AML-193 (cell line): Measurements from ENCODE around the gene APOBEC3H.

Source experiments
- DNase-seq, 2 experiments: peaks; one replicate each; lab custom pipeline; 2025; lab: John Stamatoyannopoulos, UW

Gene APOBEC3H

DNA sequence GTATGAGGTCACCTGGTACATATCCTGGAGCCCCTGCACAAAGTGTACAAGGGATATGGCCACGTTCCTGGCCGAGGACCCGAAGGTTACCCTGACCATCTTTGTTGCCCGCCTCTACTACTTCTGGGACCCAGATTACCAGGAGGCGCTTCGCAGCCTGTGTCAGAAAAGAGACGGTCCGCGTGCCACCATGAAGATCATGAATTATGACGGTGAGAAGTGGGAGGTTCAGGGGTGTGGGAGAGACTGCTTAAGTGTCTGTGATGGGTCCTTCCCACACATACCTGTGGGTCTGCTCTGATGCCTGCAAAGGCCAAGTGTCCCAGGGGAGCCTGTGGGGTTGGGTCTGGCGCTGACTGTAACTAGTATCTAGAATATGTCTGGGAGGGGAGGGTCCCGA is 16.0 kb upstream of the APOBEC3H start:
- DNase-seq: no peak

DNA sequence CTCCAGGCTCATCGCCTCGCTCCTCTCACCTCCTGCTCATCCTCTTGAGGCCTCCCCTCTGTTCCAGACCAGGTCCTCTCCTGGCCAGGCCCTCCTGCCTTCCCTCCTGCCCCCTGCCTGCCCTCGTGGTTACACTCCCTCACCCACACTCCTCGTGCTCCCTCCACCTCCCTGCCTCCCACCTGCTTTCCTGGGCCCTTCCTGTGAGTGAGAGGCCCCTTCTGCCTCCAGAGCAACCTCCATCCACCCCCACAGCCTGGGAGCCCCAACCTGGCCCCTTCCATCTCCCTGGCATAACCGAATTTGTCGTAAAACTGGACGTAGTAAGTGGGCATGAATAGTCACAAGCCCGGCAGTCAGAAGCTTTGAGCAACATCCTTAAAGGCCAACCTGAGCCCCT is 15.4 kb upstream of the APOBEC3H start:
- DNase-seq: no peak

DNA sequence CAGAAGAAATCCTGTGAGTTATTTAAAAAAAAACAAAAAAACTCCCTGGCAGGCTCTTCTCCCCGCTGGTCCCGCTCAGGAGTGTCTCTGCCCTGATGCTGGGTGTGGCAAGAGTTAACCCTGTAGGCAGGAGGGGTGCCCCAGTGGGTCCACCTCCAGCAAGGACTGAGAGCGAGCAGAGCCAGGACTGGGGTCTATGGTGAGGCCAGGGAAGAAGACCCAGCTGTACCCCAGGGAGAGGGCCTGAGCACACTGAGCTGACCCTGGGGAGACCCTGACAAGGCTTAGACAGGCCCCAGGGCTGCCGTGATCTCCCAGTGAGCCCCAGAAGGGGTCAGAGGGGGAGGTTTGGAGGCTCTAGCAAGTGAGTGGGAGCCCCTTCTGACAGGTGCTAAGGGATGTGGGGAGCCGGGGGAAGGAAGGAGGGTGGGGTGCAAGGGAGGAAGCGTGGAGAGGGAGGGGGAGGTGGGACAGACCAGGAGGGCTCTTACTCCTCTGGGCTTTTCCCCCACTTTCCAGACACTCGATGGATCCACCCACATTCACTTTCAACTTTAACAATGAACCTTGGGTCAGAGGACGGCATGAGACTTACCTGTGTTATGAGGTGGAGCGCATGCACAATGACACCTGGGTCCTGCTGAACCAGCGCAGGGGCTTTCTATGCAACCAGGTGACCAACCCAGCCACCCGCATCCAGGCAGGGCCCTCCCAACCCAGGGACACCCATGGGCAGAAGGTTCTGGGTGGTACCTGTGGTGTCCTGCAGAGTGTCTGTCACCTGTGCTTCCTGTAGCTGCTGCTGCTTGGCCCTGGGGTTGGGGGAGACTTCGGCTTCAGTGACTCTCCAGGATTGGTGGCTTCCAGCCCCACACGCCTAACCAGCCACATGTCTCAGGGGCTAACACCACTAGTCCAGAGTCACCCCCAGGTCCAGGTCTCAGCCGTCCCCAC is 13.6 kb upstream of the APOBEC3H start:
- DNase-seq: no peak

DNA sequence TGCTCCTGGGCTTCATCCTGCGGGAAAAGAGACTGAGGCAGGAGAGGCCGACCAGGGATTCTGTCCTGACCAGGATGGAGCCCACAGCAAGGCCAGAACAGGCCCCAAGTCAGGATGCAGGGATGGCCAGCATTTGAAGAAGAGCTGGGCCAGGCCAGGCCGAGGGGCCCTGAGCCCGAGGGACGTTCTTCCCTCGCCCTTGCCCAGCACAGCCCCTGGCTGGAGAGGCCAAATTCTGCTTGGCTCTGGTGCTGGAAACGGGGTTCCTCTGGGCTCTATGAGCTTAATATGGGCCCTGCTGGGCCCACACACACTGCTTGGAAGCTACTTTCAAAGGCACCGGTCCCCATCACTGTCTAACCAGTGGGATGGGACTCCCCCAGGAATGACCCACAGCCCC is 12.4 kb upstream of the APOBEC3H start:
- no peak for DNase-seq

DNA sequence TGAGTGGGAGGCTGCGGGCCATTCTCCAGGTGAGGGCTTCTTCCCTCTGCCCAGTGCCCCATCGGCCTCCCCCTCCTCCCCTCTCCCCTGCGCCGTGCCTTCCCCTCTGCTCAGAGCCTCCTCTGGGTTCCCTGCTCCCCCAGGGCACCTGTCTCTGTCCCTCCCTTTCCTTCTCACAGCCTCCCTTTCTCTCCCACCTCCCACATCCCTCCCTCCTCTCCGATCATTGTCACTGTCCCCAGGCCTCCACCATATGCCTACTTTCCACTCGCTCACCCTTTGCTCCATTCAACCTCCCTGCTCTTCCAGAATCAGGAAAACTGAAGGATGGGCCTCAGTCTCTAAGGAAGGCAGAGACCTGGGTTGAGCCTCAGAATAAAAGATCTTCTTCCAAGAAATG is 9.9 kb upstream of the APOBEC3H start:
- no peak for DNase-seq

DNA sequence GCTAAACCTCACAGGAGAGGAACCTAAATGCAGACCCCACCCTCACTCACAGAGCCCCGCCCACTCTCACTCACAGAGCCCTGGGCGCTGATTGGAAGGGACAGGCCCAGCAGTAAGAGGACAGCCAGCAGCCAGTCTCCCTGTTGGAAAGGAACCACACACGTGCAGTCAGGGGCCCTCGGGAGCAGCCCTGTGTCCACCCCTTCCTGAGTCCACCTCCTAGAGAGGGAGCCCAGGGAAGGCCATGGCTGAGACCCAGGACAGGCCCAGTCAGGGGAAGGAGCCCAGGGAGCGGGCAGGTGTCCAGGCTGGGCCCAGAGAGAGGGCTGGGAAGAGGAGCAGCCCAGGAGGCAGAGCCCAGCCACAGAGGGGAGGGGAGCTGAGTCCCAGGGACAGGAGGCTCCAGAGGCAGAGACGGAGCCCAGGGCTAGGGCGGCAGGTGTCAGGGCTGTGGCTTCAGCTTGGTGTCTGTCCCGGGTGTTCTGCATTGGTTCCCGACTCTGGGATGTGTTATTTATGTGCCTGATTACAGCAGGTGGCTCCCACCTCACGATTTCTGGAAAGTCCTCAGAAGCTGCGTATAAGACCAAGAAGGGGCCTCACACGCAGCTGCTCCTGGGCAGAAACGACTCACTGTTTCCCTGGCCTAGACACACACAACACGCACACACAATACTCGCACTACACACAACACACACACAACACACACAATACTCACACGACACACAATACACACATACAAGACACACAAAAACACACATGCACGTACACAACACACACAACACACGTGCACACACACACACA is 9.0 kb upstream of the APOBEC3H start:
- DNase-seq: no peak

DNA sequence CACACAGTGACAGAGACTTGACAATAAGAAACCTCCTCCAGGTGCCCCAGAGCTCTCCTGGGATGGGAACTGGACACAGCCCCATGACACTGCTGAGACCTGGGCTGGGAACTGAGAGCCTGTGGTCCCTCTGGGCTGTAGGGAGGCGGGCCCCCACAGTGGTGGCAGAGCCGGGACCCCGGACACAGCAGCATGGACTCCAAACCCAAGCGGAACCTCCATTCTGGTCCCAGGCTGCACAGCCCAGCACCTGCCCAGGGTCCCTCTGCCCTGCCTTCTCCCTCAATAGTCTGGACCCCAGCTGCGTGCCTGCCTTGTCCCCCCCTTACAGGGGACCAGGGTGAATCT is 8.4 kb upstream of the APOBEC3H start:
- DNase-seq: no peak

DNA sequence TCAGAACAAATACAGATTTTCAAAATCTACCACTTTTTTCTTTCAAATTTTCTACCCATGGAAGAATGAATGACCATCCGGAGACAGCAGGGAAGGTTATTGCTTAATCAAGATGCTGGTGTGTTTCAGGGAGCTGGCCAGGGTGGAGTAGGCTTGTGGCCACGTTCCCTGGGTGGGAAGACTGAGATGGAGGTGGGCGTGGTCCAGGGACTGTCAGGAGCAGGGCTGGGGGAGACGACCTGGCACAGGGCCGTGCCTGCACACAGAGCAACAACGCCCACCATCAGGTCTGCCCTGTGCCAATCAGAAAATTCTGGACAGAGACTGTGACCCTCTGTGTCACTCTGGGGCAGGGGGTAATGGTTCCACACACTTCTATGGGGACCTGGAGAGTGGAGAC is 7.1 kb upstream of the APOBEC3H start:
- no peak for DNase-seq

DNA sequence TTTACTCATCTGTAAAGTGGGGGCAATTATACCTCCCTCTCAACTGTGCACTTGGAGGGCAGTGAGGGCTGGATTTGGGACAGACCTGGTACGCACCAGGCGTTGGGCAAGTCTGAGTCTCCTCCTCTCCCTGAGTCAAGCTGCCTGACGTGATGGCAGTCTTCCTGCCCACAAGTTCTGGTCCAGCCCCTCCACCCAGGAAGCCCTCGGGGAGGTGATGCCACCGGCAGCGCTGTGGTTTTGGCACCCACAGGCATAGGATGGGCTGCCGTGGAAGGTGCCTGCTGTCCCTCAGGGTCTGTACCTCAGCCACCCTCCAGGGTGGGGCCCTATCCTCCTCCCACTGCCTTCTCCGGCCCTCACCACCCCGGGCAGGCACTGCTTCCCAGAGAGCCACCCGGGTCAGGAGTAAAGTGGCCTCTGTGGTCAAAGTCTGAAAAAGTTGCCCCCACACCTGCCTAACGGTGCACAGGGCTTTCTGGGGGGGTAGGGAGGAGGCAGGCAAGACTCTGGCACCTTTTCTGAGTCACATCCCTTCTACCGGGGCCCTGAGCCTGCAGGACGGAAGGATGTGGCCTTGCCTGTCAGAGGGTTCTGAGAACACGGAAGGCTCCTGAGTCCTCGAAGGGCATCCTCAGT is 6.5 kb upstream of the APOBEC3H start:
- DNase-seq: peak in 1 of 2 experiments; percentile 25

DNA sequence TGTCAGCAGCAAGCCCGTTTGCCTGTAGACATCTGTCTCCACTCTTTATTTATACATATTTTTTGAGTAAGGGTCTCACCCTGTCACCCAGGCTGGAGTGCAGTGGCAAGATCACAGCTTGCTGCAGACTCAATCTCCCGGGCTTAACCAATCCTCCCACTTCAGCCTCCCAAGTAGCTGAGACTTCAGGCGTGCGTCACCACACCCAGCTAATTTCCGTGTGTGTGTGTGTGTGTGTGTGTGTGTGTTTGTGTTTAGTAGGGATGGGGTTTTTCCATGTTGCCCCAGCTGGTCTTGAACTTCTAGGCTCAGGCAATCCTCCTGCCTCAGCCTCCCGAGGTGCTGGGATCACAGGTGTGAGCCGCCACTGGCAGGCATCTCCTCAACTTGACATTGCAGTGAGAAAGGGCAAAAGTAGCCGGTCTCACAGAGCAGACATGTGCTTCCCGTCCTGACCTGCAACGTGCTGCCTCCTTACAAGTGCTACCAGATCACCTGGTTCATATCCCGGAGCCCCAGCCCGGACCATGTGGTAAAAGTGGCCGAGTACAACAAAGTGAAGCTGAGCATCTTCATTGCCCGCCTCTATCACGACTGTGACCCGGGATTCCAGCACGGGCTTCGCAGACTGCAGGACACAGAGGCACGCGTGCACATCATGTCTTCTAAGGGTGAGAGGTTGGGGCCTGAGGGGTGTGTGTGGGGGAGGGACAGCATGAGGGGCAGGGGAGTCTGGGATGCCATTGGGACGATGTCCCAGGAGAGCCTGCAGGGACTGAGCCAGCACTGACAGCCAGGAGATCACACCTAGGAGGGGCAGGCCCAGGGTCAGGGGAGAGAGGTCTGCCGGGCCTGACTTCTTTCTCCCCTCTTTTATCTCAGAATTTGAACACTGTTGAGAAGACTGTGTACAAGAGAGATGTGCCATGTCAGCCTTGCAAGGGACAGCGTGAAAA is 5.6 kb upstream of the APOBEC3H start:
- DNase-seq: no peak

DNA sequence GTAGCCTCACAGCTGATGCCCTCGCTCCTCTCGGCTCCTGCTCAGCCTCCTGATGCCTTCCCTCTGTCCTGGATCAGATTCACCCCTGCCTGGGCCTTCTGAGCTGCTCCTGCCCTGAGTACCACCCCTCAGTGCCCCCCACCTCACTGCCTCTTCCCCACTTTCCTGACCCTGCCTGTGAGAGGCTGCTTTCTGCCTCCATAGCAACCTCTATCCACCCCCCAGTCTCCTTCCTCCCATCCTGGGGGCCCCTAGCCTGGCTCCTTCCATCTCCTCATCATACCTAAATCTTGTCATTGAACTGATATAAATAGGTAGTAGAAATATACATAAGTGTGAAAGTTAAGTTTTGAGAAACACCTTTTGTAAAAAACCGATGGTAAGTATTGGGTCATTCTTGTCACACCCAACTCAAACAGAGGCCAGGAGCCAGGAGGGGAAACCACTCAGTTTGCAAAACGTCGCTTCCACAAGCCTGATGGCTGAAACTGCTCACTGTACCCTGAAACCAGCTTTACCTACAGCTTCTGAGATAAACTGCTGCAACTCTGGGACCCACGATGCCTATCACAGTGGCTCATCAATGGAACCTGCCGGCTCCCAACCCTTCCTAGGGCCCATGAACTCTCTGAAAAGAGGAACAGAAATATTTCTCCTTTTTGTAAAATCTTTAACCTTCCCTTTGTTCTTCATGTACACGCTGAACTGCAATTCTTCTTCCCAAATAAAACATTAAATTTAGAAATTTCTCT is 4.8 kb upstream of the APOBEC3H start:
- no peak for DNase-seq

DNA sequence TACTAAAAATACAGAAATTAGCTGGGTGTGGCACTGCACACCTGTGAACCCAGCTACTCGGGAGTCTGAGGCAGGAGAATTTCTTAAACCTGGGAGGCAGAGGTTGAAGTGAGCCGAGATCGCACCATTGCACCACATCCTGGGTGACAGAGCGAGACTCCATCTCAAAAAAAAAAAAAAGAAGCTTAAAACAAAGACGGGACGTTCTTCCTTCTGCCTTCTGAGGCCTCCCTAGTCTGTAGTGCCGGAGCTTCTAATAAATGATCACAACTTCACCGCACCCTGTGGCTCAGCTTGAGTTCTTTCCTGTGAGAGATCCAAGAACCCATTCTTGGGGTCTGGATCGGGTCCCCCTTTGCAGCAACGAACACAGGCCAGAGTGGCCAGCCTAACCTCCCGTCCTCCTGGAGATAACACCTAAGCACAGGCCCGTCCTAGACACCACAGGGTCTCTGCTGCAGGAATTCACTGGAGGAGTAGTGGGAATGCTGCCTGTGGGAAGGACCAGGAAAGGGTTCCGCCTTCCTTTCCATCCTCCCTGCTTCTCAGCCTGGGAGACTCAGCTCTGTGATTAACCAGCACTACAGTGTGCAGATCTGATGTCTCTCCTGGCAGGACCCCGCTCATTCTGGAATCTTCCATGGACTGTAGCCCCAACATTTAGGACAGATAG is 2.2 kb upstream of the APOBEC3H start:
- DNase-seq: no peak

DNA sequence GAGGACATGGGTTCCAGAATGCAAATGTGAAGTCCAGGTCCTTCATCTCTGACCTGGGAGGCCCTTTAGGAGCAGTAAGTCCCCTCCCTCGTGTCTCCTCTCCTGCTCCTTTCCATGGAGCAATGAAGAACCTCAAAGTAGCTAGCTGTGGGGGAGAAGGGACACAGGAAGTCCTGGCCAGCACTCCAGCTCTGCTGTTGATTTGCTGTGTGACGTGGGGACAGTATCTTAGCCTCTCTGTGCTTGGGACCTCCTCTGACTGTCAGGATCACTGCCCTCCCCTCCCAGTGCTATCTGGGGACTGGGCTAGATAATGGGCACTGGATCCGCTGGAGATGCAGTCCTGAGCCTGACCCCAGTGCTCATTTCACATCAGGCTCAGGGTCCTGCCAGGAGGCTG is 1.1 kb upstream of the APOBEC3H start:
- DNase-seq: no peak

DNA sequence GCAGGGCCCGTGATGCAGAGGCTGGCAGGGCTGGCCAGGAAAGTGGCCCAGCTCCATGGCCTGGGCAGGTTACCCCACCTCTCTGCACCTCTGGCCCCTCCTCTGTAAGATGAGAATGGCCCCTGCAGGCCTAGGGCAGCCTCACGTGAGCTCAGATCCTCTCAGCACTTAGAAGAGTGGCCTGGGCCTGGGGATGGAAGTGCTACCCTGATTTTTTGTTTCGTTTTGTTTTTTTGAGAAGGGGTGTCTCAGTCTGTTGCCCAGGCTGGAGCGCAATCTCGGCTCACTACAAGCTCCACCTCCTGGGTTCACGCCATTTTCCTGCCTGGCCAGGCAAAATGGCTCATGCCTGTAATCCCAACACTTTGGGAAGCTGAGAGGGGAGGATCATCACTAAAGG is 982 bp downstream of the APOBEC3H start:
- no peak for DNase-seq

DNA sequence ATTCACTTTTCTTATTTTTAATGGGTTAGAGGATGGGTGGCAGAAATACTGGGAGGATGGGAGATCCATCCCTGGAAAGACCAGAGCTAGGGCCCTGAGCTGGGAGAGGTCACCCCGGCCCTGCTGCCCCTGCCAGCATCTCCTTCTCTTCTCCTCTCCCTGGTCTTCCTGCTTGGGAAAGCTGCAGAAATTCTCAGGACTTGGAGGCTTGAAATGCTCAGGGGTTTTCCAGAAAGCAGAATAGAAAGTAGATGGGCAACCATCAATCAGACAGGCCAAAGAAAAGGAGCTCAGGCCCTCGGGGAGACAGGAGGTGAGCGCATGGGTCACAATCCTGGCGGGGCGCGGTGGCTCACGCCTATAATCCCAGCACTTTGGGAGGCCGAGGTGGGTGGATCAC is 1.5 kb downstream of the APOBEC3H start:
- DNase-seq: no peak

DNA sequence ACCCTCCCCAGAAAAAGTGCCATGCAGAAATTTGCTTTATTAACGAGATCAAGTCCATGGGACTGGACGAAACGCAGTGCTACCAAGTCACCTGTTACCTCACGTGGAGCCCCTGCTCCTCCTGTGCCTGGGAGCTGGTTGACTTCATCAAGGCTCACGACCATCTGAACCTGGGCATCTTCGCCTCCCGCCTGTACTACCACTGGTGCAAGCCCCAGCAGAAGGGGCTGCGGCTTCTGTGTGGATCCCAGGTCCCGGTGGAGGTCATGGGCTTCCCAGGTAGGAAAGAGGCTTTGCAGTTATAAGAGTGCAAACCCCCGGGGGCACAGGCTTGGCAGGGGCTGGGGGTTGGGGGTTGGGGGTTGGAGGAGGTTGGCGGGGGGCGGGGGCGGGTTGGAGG is 4.2 kb downstream of the APOBEC3H start:
- DNase-seq: no peak

DNA sequence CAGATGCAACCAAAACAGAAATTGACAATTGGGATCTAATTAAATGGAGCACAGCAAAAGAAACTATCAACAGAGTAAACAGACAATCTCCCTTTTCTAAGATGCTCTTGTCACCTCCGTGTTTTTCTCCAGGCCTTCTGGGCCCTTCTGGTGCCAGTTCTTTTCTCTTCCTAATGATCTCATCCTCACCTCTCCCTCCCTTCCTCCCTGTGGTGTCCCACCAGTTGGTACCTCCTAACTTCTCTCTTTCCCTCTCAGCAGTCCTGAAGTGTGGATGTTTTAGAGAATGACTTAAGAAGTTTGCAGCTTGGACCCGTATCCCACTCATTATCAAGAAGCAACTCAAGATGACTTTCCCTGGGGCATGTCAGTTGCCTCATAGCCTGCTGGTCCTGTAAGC is 6.4 kb downstream of the APOBEC3H start:
- DNase-seq: no peak

DNA sequence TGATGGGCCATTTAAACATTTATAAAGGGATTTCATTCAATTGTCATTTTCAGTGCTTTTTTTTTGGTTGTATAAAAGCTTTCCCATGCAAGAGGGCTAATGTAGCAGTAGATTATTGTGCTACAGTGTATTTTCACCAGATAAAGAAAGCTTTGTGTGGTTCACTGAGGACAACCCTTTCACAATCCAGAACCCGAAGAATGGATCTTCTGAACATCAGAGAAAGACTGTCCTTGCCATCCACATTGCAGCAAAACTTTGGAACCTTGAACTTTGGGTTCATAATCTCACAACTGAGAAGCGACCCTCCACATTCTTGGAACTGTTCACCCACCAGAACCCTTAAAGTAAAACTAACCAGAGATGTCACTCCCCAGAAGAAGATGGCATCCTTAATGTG is 9.3 kb downstream of the APOBEC3H start:
- DNase-seq: no peak

DNA sequence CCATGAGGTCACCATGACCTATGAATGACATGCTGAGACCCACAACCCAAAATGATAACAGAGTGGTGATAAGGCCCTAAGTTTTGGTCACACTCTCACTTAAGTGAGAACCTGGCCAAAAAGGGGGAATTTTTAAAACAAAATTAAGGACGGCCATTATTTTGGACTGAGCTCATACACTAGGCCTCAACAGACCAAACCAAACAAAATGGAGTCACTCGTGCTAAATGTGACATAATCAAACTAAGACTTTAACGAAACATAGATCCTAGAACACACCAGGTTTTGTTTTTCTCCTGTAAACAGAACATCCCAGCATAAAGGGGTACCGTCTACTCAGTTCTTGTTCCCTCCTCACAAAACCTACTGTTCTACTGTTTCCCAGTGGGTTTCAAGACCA is 11.4 kb downstream of the APOBEC3H start:
- no peak for DNase-seq

DNA sequence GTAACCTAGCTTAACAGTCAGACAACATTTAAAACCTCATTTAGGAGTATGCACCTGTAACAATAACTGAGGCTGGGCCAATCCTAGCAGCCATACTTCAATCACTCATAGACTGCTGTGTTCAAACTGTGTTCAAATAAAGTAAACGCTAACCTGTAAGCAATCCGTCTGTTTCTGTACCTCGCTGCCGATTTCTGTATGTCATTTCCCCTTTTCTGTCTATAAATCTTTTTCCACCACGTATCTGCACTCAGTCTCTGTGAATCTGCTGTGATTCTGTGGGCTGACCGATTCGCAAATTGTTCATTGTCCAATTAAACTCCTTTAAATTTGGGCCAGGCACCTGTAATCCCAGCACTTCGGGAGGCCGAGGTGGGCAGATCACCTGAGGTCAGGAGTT is 12.3 kb downstream of the APOBEC3H start:
- DNase-seq: no peak
